WTC11 (cell line): ENCODE results near the gene KCND3. TPM values are rescaled to one million over a fixed set of nuclear protein-coding genes. Genes with fewer than 3 reads are reported as not detected.

ENCODE experiments used
- ATAC-seq: fragments of 200-7000 bp; cut with Tn5 transposase; 2 replicates; pipeline ENCODE4 v1.10.0; 2021; ENCODE audit warnings: mild to moderate bottlenecking, moderate library complexity
- CTCF ChIA-PET: fragments of 300-600 bp; sonication (Branson Sonifier 250); formaldehyde crosslinking; loops from one replicate; lab custom pipeline; 2021; ENCODE audit warnings: antibody characterized with exemption; lab: Charles Lee
- POLR2A ChIA-PET: fragments of 350-600 bp; sonication (Branson Sonifier 250); formaldehyde crosslinking; loops from one replicate; lab custom pipeline; 2021; ENCODE audit warnings: antibody characterized with exemption; lab: Charles Lee
- DNase-seq: peaks from one replicate; pipeline ENCODE4 v3.0.0; 2021; ENCODE audit warnings: low spot score
- H3K27ac Mint-ChIP-seq: 2 replicates; pipeline ENCODE4 v1.8.0; 2021; ENCODE audit warnings: mixed read lengths
- H3K27me3 Mint-ChIP-seq: 2 replicates; pipeline ENCODE4 v1.8.0; 2021; ENCODE audit warnings: low read depth, mild to moderate bottlenecking, moderate library complexity, mixed read lengths
- H3K36me3 Mint-ChIP-seq: 2 replicates; pipeline ENCODE4 v1.8.0; 2021; ENCODE audit warnings: mixed read lengths
- H3K4me1 Mint-ChIP-seq: 2 replicates; pipeline ENCODE4 v1.8.0; 2022; ENCODE audit warnings: mixed read lengths
- H3K4me3 Mint-ChIP-seq: 2 replicates; pipeline ENCODE4 v1.8.0; 2021; ENCODE audit warnings: mild to moderate bottlenecking, moderate library complexity, mixed read lengths
- H3K9me3 Mint-ChIP-seq: 2 replicates; pipeline ENCODE4 v1.8.0; 2021; ENCODE audit warnings: mixed read lengths
- ATF1 ChIP-seq: sonication (generic); formaldehyde crosslinking; IDR thresholded peaks from 2 replicates; pipeline ENCODE4 v1.8.1; 2023; ENCODE audit warnings: mild to moderate bottlenecking, moderate library complexity, missing genetic modification reagents
- ATF2 ChIP-seq: sonication (generic); formaldehyde crosslinking; IDR thresholded peaks from 2 replicates; pipeline ENCODE4 v1.8.1; 2022; ENCODE audit warnings: low read depth, missing genetic modification reagents, borderline replicate concordance
- CDX4 ChIP-seq: fragments of 250-450 bp; sonication (Bioruptor Pico); IDR thresholded peaks from 2 replicates; pipeline ENCODE4 v1.9.0; 2021; ENCODE audit warnings: moderate library complexity, mild to moderate bottlenecking, inconsistent platforms, borderline replicate concordance
- CREB1 ChIP-seq: sonication (generic); formaldehyde crosslinking; IDR thresholded peaks from 2 replicates; pipeline ENCODE4 v1.8.0; 2023; ENCODE audit warnings: mild to moderate bottlenecking, missing genetic modification reagents
- CREM ChIP-seq: sonication (generic); formaldehyde crosslinking; IDR thresholded peaks from 2 replicates; pipeline ENCODE4 v1.8.1; 2022; ENCODE audit warnings: mild to moderate bottlenecking, missing genetic modification reagents, moderate library complexity
- ETV6 ChIP-seq: sonication (generic); formaldehyde crosslinking; IDR thresholded peaks from 2 replicates; pipeline ENCODE4 v1.8.1; 2022; ENCODE audit warnings: mild to moderate bottlenecking, missing genetic modification reagents
- IRF1 ChIP-seq: sonication (generic); formaldehyde crosslinking; IDR thresholded peaks from 2 replicates; pipeline ENCODE4 v1.8.0; 2023; ENCODE audit warnings: missing genetic modification reagents
- IRF2 ChIP-seq: sonication (generic); formaldehyde crosslinking; IDR thresholded peaks from 2 replicates; pipeline ENCODE4 v1.8.0; 2022; ENCODE audit warnings: low read depth, missing genetic modification reagents, borderline replicate concordance
- MLX ChIP-seq: sonication (generic); formaldehyde crosslinking; IDR thresholded peaks from 2 replicates; pipeline ENCODE4 v1.8.1; 2023; ENCODE audit warnings: mild to moderate bottlenecking, missing genetic modification reagents, moderate library complexity
- NFATC4 ChIP-seq: fragments of 250-450 bp; sonication (Bioruptor Pico); IDR thresholded peaks from 2 replicates; pipeline ENCODE4 v1.9.0; 2021; ENCODE audit warnings: mild to moderate bottlenecking
- NFE2L1 ChIP-seq: sonication (generic); formaldehyde crosslinking; IDR thresholded peaks from 2 replicates; pipeline ENCODE4 v1.8.1; 2023; ENCODE audit warnings: missing genetic modification reagents
- OVOL2 ChIP-seq: fragments of 250-450 bp; sonication (Bioruptor Pico); IDR thresholded peaks from 2 replicates; pipeline ENCODE4 v1.9.0; 2021; ENCODE audit warnings: mild to moderate bottlenecking, borderline replicate concordance
- RORB ChIP-seq: fragments of 250-450 bp; sonication (Bioruptor Pico); IDR thresholded peaks from 2 replicates; pipeline ENCODE4 v1.9.0; 2021; ENCODE audit warnings: mild to moderate bottlenecking
- SMAD3 ChIP-seq: sonication (generic); formaldehyde crosslinking; IDR thresholded peaks from 2 replicates; pipeline ENCODE4 v1.8.0; 2022; ENCODE audit warnings: missing genetic modification reagents, mild to moderate bottlenecking, borderline replicate concordance
- SOX15 ChIP-seq: fragments of 250-450 bp; sonication (Bioruptor Pico); IDR thresholded peaks from 2 replicates; pipeline ENCODE4 v1.9.0; 2021; ENCODE audit warnings: mild to moderate bottlenecking
- STAT6 ChIP-seq: sonication (generic); formaldehyde crosslinking; conservative IDR thresholded peaks from 2 replicates; pipeline ENCODE4 v1.8.1; 2023; ENCODE audit warnings: mild to moderate bottlenecking, low read depth, missing genetic modification reagents, moderate library complexity
- TEAD1 ChIP-seq: sonication (generic); formaldehyde crosslinking; IDR thresholded peaks from 2 replicates; pipeline ENCODE4 v1.8.0; 2022; ENCODE audit warnings: mild to moderate bottlenecking, missing genetic modification reagents
- TEAD4 ChIP-seq: sonication (generic); formaldehyde crosslinking; IDR thresholded peaks from 2 replicates; pipeline ENCODE4 v1.8.0; 2022; ENCODE audit warnings: mild to moderate bottlenecking, missing genetic modification reagents
- ZNF317 ChIP-seq: sonication (generic); formaldehyde crosslinking; IDR thresholded peaks from 2 replicates; pipeline ENCODE4 v1.8.1; 2023; ENCODE audit warnings: low read depth, mild to moderate bottlenecking, moderate library complexity, missing genetic modification reagents, borderline replicate concordance
- ZNF396 ChIP-seq: fragments of 250-450 bp; sonication (Bioruptor Pico); IDR thresholded peaks from 2 replicates; pipeline ENCODE4 v1.8.0; 2021; ENCODE audit warnings: mild to moderate bottlenecking, moderate library complexity, borderline replicate concordance
- ZNF416 ChIP-seq: fragments of 250-450 bp; sonication (Bioruptor Pico); IDR thresholded peaks from 2 replicates; pipeline ENCODE4 v1.9.0; 2021; ENCODE audit warnings: mild to moderate bottlenecking, inconsistent platforms
- ZNF423 ChIP-seq: fragments of 250-450 bp; sonication (Bioruptor Pico); IDR thresholded peaks from 2 replicates; pipeline ENCODE4 v2.1.2; 2022; ENCODE audit warnings: mild to moderate bottlenecking, moderate library complexity
- ZNF512 ChIP-seq: sonication (generic); formaldehyde crosslinking; IDR thresholded peaks from 2 replicates; pipeline ENCODE4 v1.8.1; 2022; ENCODE audit warnings: missing genetic modification reagents, borderline replicate concordance
- total RNA-seq: library from RNA; stranded (reverse); gene quantifications from 3 replicates; pipeline ENCODE4 v1.2.3, GENCODE V29; 2021
- TF ChIP-seq, protein P1 (sequence below): sonication (generic); formaldehyde crosslinking; IDR thresholded peaks from 2 replicates; pipeline ENCODE4 v1.8.1; 2023; ENCODE audit warnings: mild to moderate bottlenecking, missing genetic modification reagents, moderate library complexity
- TF ChIP-seq, protein P2 (sequence below): sonication (generic); formaldehyde crosslinking; conservative IDR thresholded peaks from 2 replicates; pipeline ENCODE4 v1.8.1; 2022; ENCODE audit warnings: mild to moderate bottlenecking, missing genetic modification reagents

KCND3 gene
- total RNA-seq, 1 experiment from 2014 or later, result 0.35 TPM

- no peaks in the 10 kb centered on the region for H3K9me3 Mint-ChIP-seq
- DNase-seq, result no peak
- no peaks in the 10 kb centered on the region for H3K27me3 Mint-ChIP-seq
- H3K27ac Mint-ChIP-seq, result no peak overlapping the region
- CTCF ChIA-PET, result no interaction called here
- H3K4me3 Mint-ChIP-seq, result no peak overlapping the region
- peak; percentile 36; the same call in 1 of the 2 replicates for ATAC-seq
- TF ChIP-seq OVOL2 (CRISPR knock-in tag) (no peak), ZNF416 (CRISPR knock-in tag) (no peak)
- H3K36me3 Mint-ChIP-seq, result no peaks in the 10 kb centered on the region
- POLR2A ChIA-PET, result no interaction called here
- H3K4me1 Mint-ChIP-seq, result peaks cover 12% of the 10 kb centered on the region
Observed at GRCh38 chr1:111927652-111928051, 61.8 kb downstream of the KCND3 start.

GRCh38 chr1:111924786-111925185, 64.7 kb downstream of the KCND3 start:
- no peaks in the 10 kb centered on the region for H3K27me3 Mint-ChIP-seq
- ATAC-seq (no peak; the same call in 1 of the 2 replicates), DNase-seq (no peak)
- no peaks in the 10 kb centered on the region for H3K9me3 Mint-ChIP-seq
- H3K36me3 Mint-ChIP-seq, result no peaks in the 10 kb centered on the region
- ChIA-PET CTCF (interaction anchor here (1.0 kb wide), 1 partner anchor 74 kb away, joined by 3 read pairs; no protein-coding TSS in a partner anchor), POLR2A (no interaction called here)
- H3K27ac Mint-ChIP-seq, result no peak overlapping the region
- no peak overlapping the region for H3K4me3 Mint-ChIP-seq
- H3K4me1 Mint-ChIP-seq, result peaks cover 3% of the 10 kb centered on the region
- TF ChIP-seq IRF2 (no peak), CDX4 (CRISPR knock-in tag) (no peak), CREB1 (CRISPR knock-in tag) (no peak), ATF1 (CRISPR knock-in tag) (no peak), CREM (no peak), ZNF396 (CRISPR knock-in tag) (no peak), IRF1 (CRISPR knock-in tag) (no peak)
- TF ChIP-seq, protein P1, sequence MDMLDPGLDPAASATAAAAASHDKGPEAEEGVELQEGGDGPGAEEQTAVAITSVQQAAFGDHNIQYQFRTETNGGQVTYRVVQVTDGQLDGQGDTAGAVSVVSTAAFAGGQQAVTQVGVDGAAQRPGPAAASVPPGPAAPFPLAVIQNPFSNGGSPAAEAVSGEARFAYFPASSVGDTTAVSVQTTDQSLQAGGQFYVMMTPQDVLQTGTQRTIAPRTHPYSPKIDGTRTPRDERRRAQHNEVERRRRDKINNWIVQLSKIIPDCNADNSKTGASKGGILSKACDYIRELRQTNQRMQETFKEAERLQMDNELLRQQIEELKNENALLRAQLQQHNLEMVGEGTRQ, result no peak

GRCh38 chr1:111923766-111924165, 65.7 kb downstream of the KCND3 start:
- POLR2A ChIA-PET, result no interaction called here
- H3K36me3 Mint-ChIP-seq, result no peaks in the 10 kb centered on the region
- no peak overlapping the region for H3K4me3 Mint-ChIP-seq
- no peak overlapping the region for H3K27ac Mint-ChIP-seq
- CTCF ChIA-PET, result interaction anchor here (1.0 kb wide), 1 partner anchor 73 kb away, joined by 3 read pairs; no protein-coding TSS in a partner anchor
- no peaks in the 10 kb centered on the region for H3K9me3 Mint-ChIP-seq
- no peaks in the 10 kb centered on the region for H3K27me3 Mint-ChIP-seq
- DNase-seq, result no peak
- ATAC-seq, result no peak
- TF ChIP-seq NFE2L1 (no peak), ZNF512 (CRISPR knock-in tag) (no peak), ZNF416 (CRISPR knock-in tag) (no peak), TEAD1 (CRISPR knock-in tag) (no peak), ETV6 (no peak), RORB (no peak), MLX (CRISPR knock-in tag) (no peak), ATF1 (CRISPR knock-in tag) (no peak), ATF2 (CRISPR knock-in tag) (no peak), SMAD3 (CRISPR knock-in tag) (no peak), SOX15 (CRISPR knock-in tag) (no peak), TEAD4 (CRISPR knock-in tag) (no peak), NFATC4 (CRISPR knock-in tag) (no peak), STAT6 (CRISPR knock-in tag) (no peak), ZNF423 (CRISPR knock-in tag) (no peak), ZNF317 (no peak), CREB1 (CRISPR knock-in tag) (no peak)
- TF ChIP-seq, protein P2, sequence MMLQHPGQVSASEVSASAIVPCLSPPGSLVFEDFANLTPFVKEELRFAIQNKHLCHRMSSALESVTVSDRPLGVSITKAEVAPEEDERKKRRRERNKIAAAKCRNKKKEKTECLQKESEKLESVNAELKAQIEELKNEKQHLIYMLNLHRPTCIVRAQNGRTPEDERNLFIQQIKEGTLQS (CRISPR knock-in tag), result no peak
- peaks cover 3% of the 10 kb centered on the region for H3K4me1 Mint-ChIP-seq
